ENCODE measurements around the gene DENND5A.

- TF ChIP-seq MAFK (IDR thresholded peaks at IDR 0.05; ENCODE audit: low read depth, low read length) (no peak), CHD2 (IDR thresholded peaks at IDR 0.05; ENCODE audit: low read length) (no peak), ATF2 (IDR thresholded peaks at IDR 0.05; ENCODE audit: low read length) (no peak), CTCF (IDR thresholded peaks at IDR 0.05; ENCODE audit: control extremely low read depth in 1 of 3, insufficient read depth in 1 of 3, low read depth in 1 of 3, low read length in 3 of 3) (no peak)
Measured at GRCh38 chr11:9273376-9274336, 8.5 kb upstream of the DENND5A start.

Measured in H1 (cell line).